NB4 (cell line): ENCODE results near the gene IQSEC3.
"Not testable (repeated sequence)": the region's sequence is repeated elsewhere in the genome, so short reads cannot be mapped to it uniquely, and the experiment has no call there.

Experiments used
- CTCF ChIP-seq: IDR thresholded peaks from one replicate; pipeline ENCODE4 v1.5.1; 2012; ENCODE audit warnings: low read depth, low read length
- MAX ChIP-seq: IDR thresholded peaks from 2 replicates; pipeline ENCODE4 v1.6.1; 2011; ENCODE audit warnings: low read depth, low read length
- MYC ChIP-seq: IDR thresholded peaks from 2 replicates; pipeline ENCODE4 v1.6.1; 2011; ENCODE audit warnings: low read depth, low read length
- POLR2A ChIP-seq: IDR thresholded peaks from 2 replicates; pipeline ENCODE4 v1.6.1; 2011; ENCODE audit warnings: mild to moderate bottlenecking; ENCODE audit not compliant: insufficient read length; ENCODE audit errors: extremely low read depth

- TF ChIP-seq POLR2A, CTCF, MAX, MYC: not testable (repeated sequence)
Observed at GRCh38 chr12:39555-40265, 26.9 kb upstream of the IQSEC3 start.
